GM18868 (cell line): Measurements from ENCODE around the gene GLG1.

Source experiments
- ATAC-seq: cut with Tn5 transposase; IDR thresholded peaks from one replicate; pipeline ENCODE4 v1.9.1; 2021; ENCODE audit warnings: mild to moderate bottlenecking, moderate library complexity; ENCODE audit not compliant: unreplicated experiment

GLG1 gene

DNA sequence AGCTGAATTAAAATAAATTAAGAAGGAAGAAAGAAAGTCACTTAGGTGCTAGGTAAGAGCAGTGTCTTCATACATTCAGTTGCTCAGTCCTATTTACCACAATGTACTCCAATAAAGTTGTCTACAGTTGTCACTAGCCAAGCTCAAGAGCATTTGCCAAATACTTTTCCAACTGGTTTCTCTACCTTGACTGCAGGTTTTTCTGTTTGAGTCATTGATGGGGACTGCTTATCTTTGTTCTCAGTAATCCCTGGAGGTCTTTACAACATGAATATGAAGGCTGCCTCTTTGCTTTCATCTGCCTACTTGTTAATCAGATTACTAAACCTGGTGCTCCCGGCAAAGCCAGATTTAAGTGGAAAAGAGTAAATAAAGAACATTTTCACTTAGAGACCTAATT is 121.0 kb downstream of the GLG1 start:
- no peak for ATAC-seq

DNA sequence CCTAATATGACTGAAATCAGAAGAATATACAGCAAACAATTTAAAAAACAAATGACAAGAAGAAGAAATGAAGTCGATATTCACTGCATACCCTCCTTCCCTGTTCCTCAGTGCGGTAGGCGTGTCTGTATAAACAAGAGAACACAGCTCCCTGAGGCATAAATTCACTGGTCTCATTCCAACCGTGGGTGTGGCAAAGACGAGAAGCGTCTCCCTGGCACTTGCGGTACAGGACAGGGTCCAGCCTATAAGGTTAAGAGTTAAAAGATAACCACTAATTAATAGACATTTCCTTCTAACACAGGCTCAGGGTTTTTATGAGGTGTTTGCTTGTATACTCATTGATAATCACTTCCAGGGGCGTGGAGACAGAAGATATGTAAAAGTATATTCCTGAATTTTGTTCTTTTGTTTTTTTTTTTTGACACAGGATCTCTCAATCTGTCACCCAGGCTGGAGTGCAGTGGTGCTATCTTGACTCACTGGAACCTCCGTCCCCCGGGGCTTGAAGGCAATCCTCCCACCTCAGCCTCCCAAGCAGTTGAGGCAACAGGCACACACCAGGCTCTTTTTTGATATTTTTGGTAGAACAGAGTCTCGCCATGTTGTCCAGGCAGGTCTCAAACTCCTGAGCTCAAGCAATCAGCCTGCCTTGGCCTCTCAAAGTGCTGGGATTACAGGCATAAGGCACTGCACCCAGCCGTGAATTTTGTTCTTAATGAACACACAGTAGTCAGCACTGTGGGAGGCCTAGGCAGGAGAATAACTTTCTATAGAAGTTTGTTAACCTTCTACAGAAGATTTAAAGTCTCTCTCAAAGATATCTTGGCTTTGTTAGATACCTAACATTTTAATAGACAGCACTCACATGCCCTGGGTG is 126.5 kb downstream of the GLG1 start:
- ATAC-seq = no peak

DNA sequence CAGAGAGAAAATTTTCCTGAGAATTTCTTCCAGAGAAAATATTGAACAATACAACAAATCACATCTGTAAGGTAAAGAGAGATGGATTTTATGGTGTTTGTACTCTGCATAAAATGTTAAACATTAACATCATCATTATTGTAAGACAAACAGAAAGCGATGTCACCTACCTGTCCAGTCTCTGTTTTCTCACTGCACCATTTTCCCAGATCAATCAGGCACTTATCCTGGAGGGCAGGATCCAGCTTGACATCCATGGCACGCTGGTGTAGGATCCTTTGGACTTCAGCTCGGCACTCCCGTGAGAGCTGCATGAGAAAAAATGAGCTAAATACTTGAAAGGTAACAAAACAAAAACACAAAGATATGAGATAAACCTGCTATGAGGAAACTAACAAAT is 129.7 kb downstream of the GLG1 start:
- ATAC-seq = no peak

DNA sequence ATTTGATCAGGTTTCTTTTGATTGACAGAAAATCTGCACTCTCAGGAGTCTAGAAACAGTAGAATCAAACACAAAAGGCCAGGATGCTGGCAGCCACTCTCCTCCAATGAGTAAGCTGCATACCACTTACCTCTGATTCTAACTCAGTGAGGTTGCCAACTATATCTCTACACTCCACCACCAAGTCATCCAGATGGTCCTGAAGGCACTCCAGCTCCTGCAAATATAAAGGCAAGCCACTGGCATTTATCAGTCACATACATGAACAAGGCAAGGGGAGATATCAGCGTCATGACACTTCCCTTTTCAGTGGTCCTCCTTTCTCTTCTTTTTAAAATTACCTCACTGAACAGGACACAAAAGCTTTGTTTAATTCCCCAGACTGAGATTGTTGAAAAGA is 132.5 kb downstream of the GLG1 start:
- no peak for ATAC-seq

DNA sequence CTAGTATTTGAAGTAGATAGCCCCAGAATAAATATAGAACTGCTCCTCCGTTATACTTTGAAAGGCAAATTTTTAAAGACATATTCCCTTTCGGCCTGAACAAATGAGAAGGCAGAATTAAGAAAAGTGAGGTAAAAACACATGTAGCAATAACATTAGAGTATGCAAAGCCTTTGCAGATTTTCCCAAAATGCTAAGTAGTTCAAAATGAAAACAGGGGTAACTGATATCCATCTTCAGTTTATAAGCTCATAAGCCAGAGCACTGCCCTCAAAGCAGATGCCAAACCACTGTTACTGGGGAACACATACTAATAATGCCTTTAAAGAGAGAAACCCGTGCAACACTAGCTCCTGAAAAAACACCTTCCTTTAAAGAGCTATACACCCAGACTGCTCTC is 134.4 kb downstream of the GLG1 start:
- ATAC-seq = no peak

DNA sequence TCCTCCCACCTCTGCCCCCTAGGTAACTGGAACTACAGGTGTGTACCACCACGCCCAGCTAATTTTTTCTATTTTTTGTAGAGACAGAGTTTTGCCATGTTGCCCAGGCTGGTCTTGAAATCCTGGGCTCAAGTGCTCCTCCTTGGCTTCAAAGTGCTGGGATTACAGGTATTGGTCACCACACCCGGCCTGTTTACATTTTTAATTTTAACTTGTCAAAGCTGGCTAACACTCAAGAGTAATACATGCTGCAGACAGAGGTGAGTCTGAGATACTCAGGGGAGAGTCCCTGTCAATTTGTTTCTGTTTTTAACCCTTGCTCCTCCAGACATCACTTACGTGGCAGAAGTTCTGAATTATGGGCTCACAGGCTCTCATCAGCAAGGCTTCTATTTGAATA is 134.9 kb downstream of the GLG1 start:
- no peak for ATAC-seq

DNA sequence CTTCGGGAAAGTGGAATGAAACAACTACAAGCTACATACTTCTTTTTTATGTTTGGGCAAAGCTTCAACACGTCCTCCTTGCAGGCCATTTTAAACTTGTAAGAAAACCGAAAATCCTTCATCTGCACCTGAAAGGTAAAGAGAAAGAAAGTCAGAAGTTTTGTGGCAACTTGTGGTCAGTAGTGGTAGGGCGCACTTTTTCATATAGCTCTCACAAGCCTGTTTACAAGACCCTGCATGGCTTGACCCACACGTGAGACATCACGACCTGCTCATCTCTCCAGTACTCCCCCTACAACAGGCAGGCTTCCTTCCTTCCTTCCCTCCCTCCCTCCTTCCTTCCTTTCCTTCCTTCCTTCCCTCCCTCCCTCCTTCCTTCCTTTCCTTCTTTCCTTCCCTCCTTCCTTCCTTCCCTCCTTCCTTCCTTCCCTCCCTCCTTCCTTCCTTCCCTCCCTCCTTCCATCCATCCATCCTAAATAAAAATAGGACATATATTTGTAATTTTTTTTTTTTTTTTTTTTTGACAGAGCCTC is 136.9 kb downstream of the GLG1 start:
- ATAC-seq = no peak

DNA sequence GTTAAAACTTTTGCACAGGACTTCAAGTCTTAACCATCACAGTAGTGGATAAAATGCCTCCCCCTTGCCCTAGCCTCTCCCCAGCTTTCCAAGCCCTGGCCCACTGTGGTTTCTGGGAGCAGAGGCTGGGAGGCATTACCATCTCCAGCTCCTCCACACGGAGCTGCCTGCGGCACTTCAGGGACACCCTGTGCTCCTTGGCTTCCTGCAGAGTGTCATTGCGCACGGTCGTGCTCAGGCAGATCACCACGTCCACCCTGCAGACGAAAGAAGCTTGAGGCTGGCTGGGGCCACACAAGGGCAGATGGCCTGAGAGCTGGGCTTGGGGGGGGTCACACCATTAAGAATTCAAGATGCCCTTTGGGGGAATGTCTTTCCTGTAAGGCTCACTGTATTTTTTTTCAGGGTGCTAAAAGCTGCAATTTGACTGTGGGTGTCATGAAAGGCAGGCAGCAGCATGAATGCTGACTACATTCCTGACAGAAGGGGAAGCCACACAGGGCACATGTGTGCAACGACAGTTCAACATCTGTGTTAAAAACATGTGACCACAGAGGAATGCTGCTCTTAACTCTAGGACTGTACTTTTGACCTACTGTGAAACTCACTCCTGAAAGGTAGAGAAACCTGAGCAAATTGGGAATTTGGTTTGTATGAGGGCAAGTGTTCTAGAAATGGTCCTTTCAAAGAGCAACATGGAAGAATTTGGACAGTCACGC is 137.9 kb downstream of the GLG1 start:
- no peak for ATAC-seq

DNA sequence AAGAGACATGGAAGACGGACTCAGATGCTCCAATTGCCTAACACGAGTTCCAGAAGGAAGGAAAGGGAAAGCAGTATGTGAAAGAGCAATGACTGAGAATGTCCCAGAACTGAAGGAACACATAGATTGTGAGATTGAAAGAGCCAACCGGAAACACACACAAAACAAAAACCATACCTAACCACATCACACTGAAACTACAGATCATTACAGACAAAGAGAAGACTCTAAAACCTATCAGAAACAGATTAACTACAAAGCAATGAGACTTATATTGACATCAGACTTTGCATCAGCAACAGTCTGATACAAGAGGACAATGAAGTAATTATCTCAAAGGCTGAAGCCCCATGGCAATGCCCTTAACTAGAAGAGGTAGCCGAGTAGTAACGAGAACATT is 140.0 kb downstream of the GLG1 start:
- ATAC-seq = peak; percentile 51

DNA sequence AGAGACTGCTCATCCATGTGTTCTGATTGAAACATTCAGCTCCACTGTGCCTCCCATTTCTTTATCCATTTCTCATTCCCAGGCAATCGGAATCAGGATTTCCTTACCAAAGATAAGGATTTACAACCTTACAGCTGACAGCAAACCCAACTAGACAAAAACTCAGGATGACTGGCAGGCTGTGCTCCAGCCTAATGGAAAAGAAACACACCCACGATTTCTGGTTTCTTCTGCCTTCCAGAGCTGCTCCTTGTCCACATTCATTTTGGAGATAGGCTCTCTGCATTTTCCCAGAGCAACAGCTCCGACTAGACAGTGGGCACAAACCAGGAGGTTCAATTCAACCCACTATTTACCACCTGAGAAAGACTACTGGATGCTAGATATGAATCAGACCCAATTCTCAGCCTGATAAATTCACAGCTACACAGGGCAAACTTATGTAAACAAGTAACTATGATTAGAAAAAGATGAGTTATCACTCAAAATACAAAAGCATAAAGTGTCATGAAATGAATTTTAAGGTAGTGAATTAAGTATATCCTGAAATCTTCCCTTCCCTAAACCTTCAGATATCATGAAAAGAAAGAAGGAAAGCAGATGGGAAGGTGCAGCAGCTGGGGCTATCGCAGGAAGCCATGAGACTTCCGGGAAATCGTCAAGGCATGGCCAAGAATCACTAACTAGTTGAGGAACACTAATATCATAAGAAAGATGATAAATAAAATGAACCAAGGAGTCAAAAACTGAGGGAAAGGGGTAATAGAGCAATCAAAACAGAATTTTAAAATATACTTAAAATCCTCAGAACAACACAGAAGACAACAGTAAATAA is 140.8 kb downstream of the GLG1 start:
- no peak for ATAC-seq

DNA sequence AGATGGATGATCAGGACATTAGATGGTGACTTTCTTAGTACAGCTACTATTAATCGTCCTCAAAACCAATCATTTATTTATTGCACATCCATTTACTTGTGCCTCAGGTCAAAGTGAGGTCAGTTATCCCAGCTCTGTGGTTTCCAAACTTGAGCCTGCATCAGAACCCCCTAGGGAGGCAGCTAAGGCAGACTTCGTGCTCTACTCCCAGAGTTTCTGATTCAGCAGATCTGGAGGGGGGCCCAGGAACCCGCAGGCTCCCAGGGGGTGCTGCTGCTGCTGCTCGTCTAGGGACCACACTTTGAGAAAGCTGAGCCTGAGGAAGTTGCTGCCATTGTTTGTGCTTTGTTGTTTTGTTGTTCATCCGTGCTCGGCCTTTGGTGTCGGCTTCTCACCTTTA is 141.6 kb downstream of the GLG1 start:
- ATAC-seq = no peak

DNA sequence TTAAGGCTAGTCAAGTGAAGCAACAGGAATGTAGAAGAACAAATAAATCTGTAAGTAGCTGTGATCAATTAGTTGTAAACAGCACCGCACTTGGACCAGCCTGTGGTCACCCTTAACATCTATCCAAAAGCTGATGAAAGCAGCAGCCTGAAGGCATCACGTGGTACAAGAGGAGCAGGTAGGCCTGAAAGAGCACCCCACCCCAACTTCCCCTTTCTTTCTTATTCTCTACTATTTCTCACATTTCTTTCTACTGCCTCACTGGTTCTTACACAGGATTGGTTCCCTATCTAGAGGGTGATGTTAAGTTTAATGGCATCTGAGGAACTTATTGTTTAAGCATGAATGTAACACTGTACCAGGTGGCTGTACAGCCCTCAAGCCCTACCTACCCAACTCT is 143.0 kb downstream of the GLG1 start:
- ATAC-seq = peak; percentile 78

DNA sequence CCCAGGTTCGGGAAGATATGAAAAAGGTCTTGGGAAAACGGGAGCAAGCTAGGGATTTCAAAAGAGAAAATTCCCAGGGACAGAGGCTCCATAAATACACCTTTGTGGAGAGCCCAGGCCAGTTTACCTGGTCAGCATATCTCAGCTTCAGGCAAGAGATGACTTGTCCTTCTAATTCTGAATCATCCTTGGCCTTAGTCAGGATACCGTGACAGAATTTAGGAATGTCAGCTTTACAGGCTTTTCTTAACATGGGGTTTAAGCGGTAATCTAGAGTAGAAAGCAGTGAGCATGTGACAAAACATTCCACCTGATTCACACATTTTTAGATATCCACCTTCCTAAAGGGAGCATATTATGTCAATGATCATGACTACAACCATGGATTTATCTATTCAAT is 144.6 kb downstream of the GLG1 start:
- ATAC-seq = no peak

DNA sequence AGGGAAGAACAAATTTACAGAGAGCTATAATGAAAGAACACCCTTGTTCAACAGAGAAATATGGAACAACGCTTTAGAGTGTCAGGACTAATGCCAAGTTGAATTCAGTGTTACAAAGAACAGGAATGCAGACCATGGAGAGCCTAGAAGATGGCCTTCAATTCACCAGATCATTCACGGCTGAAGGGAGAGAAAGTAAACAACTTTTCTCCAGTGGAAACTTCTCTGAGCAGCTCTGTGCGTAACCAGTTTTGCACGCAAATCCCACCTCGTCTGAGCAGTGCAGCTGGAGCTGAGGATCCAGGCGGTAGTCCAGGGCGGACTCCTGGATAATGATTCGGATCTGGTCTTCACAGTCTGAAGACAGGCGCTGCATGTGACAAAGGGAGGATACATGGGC is 145.1 kb downstream of the GLG1 start:
- no peak for ATAC-seq

DNA sequence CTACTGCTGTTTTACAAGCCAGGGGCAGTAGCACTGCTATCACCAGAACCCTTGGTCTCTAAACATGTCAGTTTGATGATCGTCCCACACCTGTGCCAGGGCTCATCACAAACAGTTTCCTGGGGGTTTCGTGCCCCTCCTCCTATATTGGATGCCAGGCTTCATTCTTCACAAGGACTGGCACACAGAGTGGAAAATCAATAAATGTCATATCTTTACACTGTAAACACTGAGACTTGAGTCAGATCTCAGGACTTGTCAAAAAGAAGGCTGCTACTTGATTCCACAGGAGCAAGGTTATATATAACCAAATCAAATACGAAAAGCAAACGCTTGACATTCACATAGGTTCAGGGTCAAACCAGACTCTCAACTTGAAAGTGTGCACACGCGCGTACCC is 146.4 kb downstream of the GLG1 start:
- no peak for ATAC-seq

DNA sequence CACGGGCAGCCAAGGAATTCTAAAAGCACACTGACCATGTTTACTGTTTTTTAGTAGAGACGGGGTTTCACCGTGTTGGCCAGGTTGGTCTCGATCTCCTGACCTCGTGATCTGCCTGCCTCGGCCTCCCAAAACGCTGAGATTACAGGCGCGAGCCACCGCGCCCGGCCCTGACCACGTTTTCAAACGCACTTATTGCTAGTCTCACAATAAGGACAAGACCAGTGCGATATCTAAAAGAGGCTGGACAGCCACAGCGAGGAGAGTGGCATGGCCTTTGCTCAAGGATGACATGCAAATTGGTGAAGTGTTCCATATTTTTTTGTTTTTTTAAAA is 150.7 kb downstream of the GLG1 start:
- no peak for ATAC-seq

DNA sequence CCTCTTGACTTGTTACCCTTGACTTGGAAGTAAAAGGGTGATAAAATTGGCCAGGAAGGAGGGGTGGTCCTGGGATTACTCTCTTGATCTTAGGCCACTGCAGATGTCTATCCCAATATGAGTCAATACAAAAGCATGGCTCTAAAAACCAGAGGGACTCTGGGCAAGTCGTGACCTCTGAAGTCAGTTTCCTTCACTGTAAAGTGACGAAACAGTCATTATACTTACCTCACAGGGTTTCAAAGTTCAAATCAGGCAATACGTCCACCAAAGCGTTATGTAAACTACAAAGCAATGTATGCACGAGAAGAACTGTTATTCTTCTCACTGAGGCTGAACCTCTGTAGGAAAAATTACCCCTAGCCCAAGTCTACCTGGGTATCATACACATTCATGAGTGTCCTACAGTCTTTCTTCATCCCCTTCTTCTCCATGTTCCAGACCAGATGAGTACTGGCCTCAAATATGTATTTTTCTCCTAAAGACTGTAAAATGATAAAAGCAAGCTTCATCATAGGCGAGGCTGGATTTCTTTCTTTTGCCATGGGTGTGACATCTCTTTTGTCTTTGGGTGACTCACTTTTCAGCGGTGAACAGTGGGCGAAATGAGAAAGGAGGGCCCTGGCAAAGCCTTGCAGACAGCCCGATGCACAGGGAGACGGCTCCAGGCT is 151.2 kb downstream of the GLG1 start:
- no peak for ATAC-seq

DNA sequence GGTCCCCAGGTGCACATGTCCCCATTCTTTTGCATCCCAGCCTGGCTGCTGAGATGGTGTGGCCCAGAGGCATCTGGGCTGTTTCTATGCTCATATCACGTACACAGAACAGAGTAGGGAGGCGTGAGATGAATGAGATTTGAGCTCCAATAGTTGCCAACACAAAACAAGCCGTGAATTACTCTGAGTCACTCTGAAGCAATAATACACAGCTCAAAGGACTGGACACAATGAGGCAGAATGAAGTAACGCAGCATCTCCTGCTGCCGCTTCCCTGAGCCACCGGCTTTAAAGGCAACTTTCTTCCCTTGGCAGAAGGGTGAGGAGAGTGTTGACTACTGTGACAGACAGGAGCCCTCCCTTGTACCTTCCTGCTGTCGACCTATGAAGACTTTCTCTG is 151.7 kb downstream of the GLG1 start:
- ATAC-seq = no peak

DNA sequence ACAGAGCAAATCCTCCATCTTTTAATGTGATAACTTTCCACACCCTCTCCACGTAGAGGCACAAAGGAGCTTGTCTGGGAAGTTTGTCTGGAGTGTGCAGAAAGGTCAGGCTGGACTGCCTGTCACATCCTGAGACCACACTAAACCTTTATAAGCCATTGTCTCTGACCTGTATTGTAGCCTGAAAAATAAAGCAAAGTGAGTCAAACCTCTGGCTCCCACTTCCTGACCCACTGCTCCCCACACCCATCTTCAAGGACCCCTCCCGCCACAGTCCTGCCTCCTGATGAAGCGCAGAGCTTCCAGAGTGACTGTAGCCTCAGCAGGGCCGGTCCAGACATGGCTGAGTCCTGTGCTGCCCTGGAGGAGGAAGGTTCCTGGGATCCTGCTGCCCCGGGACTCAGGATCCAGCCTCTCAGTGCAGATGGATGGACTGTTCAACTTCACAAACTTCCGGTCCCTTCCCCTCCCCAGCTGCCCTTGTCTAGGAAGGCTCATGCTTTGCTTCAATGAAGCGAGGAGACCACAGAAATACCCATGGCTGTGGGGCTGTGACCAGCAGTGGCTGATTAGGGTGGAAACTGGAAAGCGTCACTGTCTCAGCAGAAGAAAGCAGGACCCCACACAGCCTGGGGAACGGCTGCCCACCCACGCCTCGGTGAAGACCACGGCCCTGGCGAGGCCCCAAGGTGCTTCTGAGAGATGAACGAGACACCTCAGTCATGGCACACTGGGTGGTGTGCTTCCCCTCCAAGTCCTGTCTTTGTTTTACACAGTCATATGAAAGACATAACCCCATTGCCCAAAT is 154.8 kb downstream of the GLG1 start:
- peak; percentile 95 for ATAC-seq
